Measurements from ENCODE around the gene CELF2. TPM values are rescaled to one million over a fixed set of nuclear protein-coding genes. Genes with fewer than 3 reads are reported as not detected.

Gene CELF2
- total RNA-seq, 1 donor from 2014 or later = 94.9 TPM

- ATAC-seq (no peak), DNase-seq (ENCODE audit: low spot score) (no peak)
- intact Hi-C loops (cut with DNase I) = no loop called here
These were observed 143.4 kb downstream of the CELF2 start for GRCh38 chr10:11161096-11161495.

GRCh38 chr10:11161910-11162309 is 144.2 kb downstream of the CELF2 start:
- ATAC-seq = no peak
- intact Hi-C loops (cut with DNase I) = no loop called here
- DNase-seq (ENCODE audit: low spot score) = no peak

DNA sequence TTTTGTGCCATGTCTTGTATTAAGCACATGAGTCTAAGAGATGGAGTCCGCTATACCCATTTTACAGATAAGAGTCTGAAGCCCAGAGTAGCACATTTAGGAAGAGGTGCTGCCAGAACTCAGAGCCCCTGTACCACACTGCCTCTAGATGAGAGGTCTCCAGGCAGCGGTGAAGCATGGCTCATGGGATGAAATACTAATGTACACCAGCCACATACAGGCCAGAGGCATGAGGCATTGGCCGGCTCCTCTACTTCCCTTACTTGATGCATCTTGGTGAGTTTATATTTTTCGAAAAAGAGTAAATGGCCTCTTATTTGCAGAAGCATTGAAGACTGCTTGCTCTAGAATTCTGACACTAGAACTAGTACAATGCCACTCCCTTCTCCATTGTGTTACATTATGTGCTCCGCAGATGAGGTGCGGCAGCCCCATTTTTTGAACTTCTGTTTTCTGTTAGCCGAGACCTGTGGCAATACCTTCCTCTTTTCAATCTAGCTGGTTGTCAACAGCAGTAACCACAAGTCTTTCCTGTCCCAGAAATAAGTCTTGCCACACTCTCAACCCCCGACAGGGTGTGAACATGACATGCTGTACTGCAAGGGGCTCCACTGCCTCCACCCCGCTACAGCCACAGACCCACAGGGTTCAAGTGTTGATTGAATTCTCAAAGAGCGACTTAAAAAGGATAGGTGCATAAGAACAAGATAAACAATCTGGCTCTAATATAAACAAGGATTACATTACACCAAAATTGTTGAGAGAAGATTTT is 145.3 kb downstream of the CELF2 start:
- DNase-seq (ENCODE audit: low spot score) = no peak
- peak; percentile 25 for ATAC-seq
- intact Hi-C loops (cut with DNase I) = no loop called here

- peak; percentile 14 for ATAC-seq
- no peak for DNase-seq (ENCODE audit: low spot score)
- intact Hi-C loops (cut with DNase I) = no loop called here
These were observed 146.3 kb downstream of the CELF2 start for GRCh38 chr10:11163780-11164550.

- intact Hi-C loops (cut with DNase I) = no loop called here
- no peak for DNase-seq (ENCODE audit: low spot score)
- ATAC-seq = no peak
These were observed 146.8 kb downstream of the CELF2 start for GRCh38 chr10:11164551-11164802.

- peak; percentile 78 for ATAC-seq
- DNase-seq (ENCODE audit: low spot score) = peak; percentile 82
- intact Hi-C loops (cut with DNase I) = no loop called here
These were observed 147.3 kb downstream of the CELF2 start for GRCh38 chr10:11164803-11165590.

DNA sequence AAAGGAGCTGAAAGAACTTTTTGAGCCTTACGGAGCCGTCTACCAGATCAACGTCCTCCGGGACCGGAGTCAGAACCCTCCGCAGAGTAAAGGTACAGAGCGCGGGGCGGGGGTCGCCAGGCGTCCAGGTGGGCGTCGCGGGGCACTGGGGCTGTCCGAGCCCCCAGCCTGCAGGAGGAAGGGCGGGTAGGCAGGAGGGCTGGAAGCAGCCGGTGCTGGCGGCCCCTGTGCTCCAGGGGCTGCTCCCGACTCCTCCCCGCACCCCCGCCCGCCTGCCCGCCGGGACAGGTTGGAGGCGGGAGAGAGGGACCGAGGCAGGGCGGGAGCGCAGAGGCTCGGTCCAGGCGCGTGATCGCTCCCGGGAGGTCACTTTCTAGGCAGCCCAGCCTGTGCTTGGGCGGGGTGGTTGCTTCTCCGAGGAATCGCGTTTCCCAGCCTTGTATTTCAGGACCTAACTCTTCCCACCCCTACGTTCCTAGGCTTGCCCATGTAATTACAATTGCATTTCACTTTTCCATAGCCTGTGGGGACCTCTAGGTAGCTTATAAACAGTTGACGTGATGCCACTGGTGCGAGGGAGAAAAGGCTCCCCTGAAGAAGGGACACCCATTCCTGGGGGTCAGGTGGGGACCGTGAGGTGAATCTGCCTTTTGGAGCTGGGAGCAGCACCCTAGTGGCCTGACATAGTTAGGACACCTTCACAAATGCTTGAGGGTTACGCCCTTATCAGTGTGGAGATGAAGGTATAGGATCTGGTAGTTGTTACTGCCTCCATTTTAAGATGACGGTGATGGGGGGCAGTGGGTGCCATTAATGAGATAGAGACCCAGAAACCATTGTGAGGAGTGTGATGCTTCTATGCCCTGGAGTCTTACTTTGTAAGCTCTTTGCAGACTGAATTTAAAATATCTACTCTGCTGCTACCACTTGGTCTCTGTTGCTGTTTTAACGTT is 148.2 kb downstream of the CELF2 start:
- ATAC-seq (peak; percentile 85), DNase-seq (ENCODE audit: low spot score) (peak; percentile 85)
- intact Hi-C loops (cut with DNase I) = no loop called here

DNA sequence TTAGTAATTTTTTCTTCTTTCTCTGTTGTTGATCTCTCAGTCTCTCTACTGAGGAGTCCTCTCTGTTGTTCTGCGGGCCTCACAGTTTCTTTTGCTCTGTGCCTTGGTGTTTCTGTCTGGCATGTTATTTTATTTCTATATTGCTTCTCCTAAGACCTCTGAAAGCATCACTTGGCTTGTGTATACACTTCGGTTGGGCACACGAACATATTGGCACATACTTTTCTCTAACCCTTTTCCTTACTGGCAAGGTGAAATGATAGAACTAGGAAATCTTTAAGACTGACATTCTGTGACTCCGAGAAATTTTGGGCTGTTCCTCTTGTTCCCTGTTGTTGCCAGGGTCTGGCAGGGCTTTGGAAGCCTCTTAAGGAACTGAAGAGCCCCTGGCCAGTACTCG is 148.9 kb downstream of the CELF2 start:
- ATAC-seq (no peak), DNase-seq (ENCODE audit: low spot score) (no peak)
- intact Hi-C loops (cut with DNase I) = no loop called here

DNA sequence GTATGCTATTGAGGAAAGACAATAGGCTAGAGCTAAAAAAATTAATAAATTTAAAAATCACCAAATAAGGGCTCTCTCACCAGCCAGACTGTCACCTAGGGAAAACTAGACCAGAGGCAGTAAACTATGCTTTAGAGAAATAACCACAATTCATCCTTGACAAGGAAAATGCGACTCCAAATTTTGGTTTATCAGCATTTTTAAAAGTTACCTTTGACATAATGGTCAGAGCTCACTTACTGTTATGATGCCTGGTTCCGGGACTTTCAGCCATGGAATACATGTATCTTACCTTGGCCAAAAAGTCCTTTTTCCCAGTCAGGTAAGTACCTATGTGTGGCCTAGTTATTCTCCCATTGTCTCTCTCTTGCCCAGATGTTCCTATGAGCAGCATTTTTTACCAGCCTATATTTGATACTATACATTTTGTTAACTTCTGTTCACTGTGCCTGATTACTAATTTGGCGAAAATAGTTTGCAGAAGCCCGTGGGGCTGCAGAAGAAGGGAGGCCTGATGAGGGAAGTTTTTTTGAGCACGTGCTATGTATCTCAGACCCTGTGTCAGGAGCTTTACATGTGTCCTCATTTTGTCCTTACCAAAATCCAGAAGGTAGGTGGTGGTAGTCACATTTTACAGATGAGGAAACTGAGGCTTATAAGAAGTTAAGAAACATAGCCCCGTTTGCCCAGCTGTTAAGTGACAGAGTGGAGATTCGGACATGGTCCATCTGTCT is 149.7 kb downstream of the CELF2 start:
- intact Hi-C loops (cut with DNase I) = no loop called here
- DNase-seq (ENCODE audit: low spot score) (no peak), ATAC-seq (no peak)

- DNase-seq (ENCODE audit: low spot score) (no peak), ATAC-seq (no peak)
- intact Hi-C loops (cut with DNase I) = no loop called here
These were observed 150.9 kb downstream of the CELF2 start for GRCh38 chr10:11168423-11169090.

GRCh38 chr10:11169976-11170375 is 152.3 kb downstream of the CELF2 start:
- intact Hi-C loops (cut with DNase I) = no loop called here
- no peak for ATAC-seq
- DNase-seq (ENCODE audit: low spot score) = no peak

- intact Hi-C loops (cut with DNase I) = no loop called here
- ATAC-seq (no peak), DNase-seq (ENCODE audit: low spot score) (no peak)
These were observed 152.9 kb downstream of the CELF2 start for GRCh38 chr10:11170574-11170973.

- no peak for DNase-seq (ENCODE audit: low spot score)
- peak; percentile 39 for ATAC-seq
These were observed 153.6 kb downstream of the CELF2 start for GRCh38 chr10:11170993-11171851.

DNA sequence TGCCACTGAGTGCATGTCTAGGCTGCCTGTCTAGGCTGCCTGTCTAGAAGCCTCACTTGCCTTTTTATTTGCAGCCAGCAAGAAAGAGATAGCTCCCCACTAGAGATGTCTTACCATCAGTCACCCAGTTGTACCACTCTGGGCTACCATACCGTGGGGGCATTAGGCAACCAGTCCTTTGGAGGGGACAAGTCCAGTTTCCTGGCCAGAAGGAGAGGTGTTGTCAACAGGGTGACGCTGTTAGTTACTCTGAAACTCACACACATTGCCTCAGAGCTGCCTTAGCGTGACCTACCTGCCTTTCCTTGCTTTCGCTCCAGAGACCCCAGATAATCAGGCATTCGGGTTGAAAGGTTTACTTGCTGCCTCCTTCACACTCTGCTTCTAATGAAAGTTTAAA is 155.4 kb downstream of the CELF2 start:
- ATAC-seq = no peak
- no peak for DNase-seq (ENCODE audit: low spot score)
- intact Hi-C loops (cut with DNase I) = no loop called here

More at GRCh38 chr10:11170993-11171851, 153.6 kb downstream of the CELF2 start:
- intact Hi-C loops (cut with DNase I) = no loop called here

DNA sequence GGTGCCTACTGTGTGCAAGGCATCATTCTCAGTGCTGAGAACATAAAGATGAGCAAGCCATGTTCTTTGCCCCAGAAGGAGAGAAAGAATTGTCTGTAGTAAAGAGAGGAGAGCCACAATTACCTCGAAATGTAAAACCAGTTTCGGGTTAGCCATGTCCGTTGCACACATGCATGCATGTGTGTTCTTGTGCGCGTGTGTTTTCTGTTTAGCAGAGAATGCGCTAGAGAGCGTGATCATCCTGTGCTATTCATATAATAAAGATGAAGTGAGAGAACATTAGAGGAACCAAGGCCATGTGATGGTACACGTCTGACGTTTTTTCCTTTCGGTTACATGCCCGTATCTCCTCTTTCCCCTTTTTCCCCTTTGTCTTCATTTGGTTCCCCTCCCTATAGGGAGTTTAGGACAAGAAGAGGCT is 158.2 kb downstream of the CELF2 start:
- peak; percentile 64 for ATAC-seq
- no peak for DNase-seq (ENCODE audit: low spot score)
- intact Hi-C loops (cut with DNase I) = no loop called here

- intact Hi-C loops (cut with DNase I) = no loop called here
- no peak for ATAC-seq
- DNase-seq (ENCODE audit: low spot score) = no peak
These were observed 159.1 kb downstream of the CELF2 start for GRCh38 chr10:11176746-11177145.

GRCh38 chr10:11177381-11177780 is 159.7 kb downstream of the CELF2 start:
- ATAC-seq = no peak
- DNase-seq (ENCODE audit: low spot score) = no peak
- intact Hi-C loops (cut with DNase I) = no loop called here

Data from sciatic nerve (tissue), 2 donors.